Ectodermal cell (in vitro differentiated cells): ENCODE results near the gene CD93.

Source experiments
- H3K27ac ChIP-seq: 2 replicates; pipeline ENCODE4 v1.7.0; 2013; ENCODE audit warnings: mild to moderate bottlenecking, low read depth, low read length; ENCODE audit not compliant: insufficient read depth, poor library complexity, severe bottlenecking
- H3K27me3 ChIP-seq: 2 replicates; pipeline ENCODE4 v1.7.0; 2013; ENCODE audit warnings: mild to moderate bottlenecking, low read length; ENCODE audit not compliant: insufficient read depth, control insufficient read depth, poor library complexity, severe bottlenecking
- H3K36me3 ChIP-seq: one replicate; pipeline ENCODE4 v1.7.0; 2013; ENCODE audit warnings: low read length; ENCODE audit not compliant: control insufficient read depth, insufficient read depth
- H3K4me1 ChIP-seq: one replicate; pipeline ENCODE4 v1.7.0; 2013; ENCODE audit warnings: low read length; ENCODE audit not compliant: control insufficient read depth, insufficient read depth
- H3K4me3 ChIP-seq: 2 replicates; pipeline ENCODE4 v1.7.0; 2013; ENCODE audit warnings: low read depth, low read length, control low read depth; ENCODE audit not compliant: insufficient read depth
- H3K9me3 ChIP-seq: 2 replicates; pipeline ENCODE4 v1.7.0; 2013; ENCODE audit warnings: mild to moderate bottlenecking, low read length, moderate library complexity; ENCODE audit not compliant: control insufficient read depth
- WGBS, 2 experiments: methylation state at CpG; one replicate each; pipeline ENCODE4 v1.1.7; 2013; ENCODE audit warnings: missing lambda C conversion rate in 2 of 2; 5-methylcytosine and 5-hydroxymethylcytosine counted together

Gene CD93

DNA sequence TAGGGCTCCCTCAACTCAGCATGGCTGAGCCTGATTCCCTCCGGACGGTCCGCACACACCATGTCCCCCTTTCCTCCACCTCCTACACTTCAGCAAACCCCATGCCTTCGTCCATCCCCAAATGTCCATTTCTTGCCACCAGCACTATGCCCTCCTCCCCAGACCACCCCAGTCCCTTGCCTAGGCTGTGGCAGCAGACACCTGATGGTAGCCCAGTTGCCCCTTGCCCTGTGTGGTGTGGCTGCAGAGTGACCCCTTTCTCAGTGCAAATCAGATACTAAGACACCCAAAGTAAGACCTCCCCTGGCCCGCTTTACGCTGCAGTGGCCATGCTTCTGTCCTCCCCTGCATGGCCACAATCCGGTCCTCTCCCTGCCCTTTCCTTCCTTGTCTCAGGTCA lies 34.1 kb upstream of the CD93 start:
- H3K27ac ChIP-seq: no peak overlapping the region
- H3K4me1 ChIP-seq: no peaks in the 10 kb centered on the region
- H3K4me3 ChIP-seq: no peak overlapping the region
- H3K36me3 ChIP-seq: no peaks in the 10 kb centered on the region
- WGBS, 2 experiments: 92 to 97% methylated on average over 5 to 6 of the region's 7 CpGs
- no peaks in the 10 kb centered on the region for H3K9me3 ChIP-seq
- no peaks in the 10 kb centered on the region for H3K27me3 ChIP-seq

DNA sequence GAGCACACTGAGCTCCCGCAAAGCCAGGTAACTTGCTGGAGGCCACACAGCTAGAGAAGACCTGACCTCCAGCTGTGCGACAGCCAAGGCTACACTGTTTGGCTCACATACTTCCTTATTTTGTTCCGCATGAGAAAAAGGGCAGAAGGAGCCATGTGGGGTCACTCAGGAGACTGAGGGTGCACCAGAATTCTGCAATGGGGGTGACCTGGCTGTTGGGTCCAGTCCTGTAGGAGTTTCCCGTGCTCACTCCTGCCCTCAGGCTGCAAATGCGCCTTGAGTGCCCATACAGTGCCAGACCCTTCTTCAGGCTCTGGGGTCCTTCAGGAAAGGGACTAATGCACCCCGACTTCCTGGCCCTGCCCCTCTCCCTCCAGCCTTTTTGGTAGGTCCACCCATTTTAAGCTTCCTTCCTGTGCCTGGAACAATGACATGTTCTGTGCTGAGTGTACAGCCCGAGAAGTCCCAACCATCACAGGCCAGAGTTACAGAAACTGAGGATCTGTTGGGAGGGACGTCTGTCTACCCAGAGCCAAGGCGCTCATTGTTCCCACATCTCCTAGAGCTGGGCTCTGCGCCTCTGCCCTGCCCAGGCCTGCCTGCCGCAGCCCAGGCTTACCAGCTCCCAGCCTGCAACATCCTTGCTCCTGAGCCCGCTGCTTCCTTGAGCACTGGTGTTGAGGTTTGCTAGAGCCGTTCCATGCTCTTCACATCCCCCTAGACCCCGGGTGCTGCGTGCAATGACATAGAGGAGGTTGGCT lies 33.5 kb upstream of the CD93 start:
- H3K4me1 ChIP-seq: no peaks in the 10 kb centered on the region
- no peak overlapping the region for H3K27ac ChIP-seq
- 95 to 96% methylated on average over 15 of the region's 15 CpGs for WGBS, 2 experiments
- H3K27me3 ChIP-seq: no peaks in the 10 kb centered on the region
- no peaks in the 10 kb centered on the region for H3K36me3 ChIP-seq
- no peaks in the 10 kb centered on the region for H3K9me3 ChIP-seq
- H3K4me3 ChIP-seq: no peak overlapping the region

DNA sequence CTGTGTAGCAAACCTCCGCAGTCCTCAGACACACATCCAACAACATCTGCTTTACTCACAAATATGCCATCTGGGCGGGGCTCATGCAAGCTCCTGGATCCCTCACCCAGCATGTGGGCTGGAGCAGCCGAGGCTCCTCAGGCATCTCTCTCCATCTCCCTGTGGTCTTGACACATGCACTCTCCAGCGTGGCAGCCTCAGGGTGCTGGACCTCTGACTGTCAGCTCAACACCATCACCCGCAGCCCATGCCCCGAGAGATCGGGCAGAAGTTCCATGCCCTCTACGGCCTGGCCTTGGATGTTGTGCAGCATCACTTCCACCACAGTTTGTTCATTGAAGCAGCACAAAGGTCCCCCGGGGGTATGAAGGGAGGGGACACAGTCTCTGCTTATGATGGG lies 32.6 kb upstream of the CD93 start:
- WGBS, 2 experiments: 92% methylated on average over 9 of the region's 9 CpGs
- Histone ChIP-seq H3K27me3 (no peaks in the 10 kb centered on the region), H3K4me3 (no peak overlapping the region)

GRCh38 chr20:23118144-23118543 lies 32.0 kb upstream of the CD93 start:
- H3K4me1 ChIP-seq: no peaks in the 10 kb centered on the region
- H3K27ac ChIP-seq: no peak overlapping the region
- no peak overlapping the region for H3K4me3 ChIP-seq
- WGBS, 2 experiments: 84 to 87% methylated on average over 8 of the region's 8 CpGs
- no peaks in the 10 kb centered on the region for H3K27me3 ChIP-seq
- H3K9me3 ChIP-seq: no peaks in the 10 kb centered on the region
- no peaks in the 10 kb centered on the region for H3K36me3 ChIP-seq

More for the DNA sequence above, 32.6 kb upstream of the CD93 start:
- Histone ChIP-seq H3K9me3 (no peaks in the 10 kb centered on the region), H3K4me1 (no peaks in the 10 kb centered on the region), H3K27ac (no peak overlapping the region), H3K36me3 (no peaks in the 10 kb centered on the region)

GRCh38 chr20:23117738-23118137 lies 31.6 kb upstream of the CD93 start:
- H3K36me3 ChIP-seq: no peaks in the 10 kb centered on the region
- no peaks in the 10 kb centered on the region for H3K9me3 ChIP-seq
- H3K4me1 ChIP-seq: no peaks in the 10 kb centered on the region
- no peak overlapping the region for H3K27ac ChIP-seq
- H3K27me3 ChIP-seq: no peaks in the 10 kb centered on the region
- WGBS, 2 experiments: 93 to 94% methylated on average over 8 of the region's 8 CpGs
- H3K4me3 ChIP-seq: no peak overlapping the region

GRCh38 chr20:23116311-23117089 lies 30.4 kb upstream of the CD93 start:
- no peaks in the 10 kb centered on the region for H3K36me3 ChIP-seq
- H3K27me3 ChIP-seq: no peaks in the 10 kb centered on the region
- 81 to 84% methylated on average over 10 of the region's 10 CpGs for WGBS, 2 experiments
- no peaks in the 10 kb centered on the region for H3K4me1 ChIP-seq
- no peaks in the 10 kb centered on the region for H3K9me3 ChIP-seq
- H3K4me3 ChIP-seq: no peak overlapping the region
- no peak overlapping the region for H3K27ac ChIP-seq

GRCh38 chr20:23115822-23116221 lies 29.7 kb upstream of the CD93 start:
- H3K27ac ChIP-seq: no peak overlapping the region
- 92 to 94% methylated on average over 3 of the region's 3 CpGs for WGBS, 2 experiments

GRCh38 chr20:23114448-23115082 lies 28.4 kb upstream of the CD93 start:
- no peaks in the 10 kb centered on the region for H3K27me3 ChIP-seq
- 84 to 86% methylated on average over 8 of the region's 8 CpGs for WGBS, 2 experiments
- no peaks in the 10 kb centered on the region for H3K9me3 ChIP-seq
- no peak overlapping the region for H3K27ac ChIP-seq
- no peaks in the 10 kb centered on the region for H3K36me3 ChIP-seq
- no peaks in the 10 kb centered on the region for H3K4me1 ChIP-seq
- H3K4me3 ChIP-seq: no peak overlapping the region

More at GRCh38 chr20:23115822-23116221, 29.7 kb upstream of the CD93 start:
- Histone ChIP-seq H3K27me3 (no peaks in the 10 kb centered on the region), H3K4me3 (no peak overlapping the region), H3K4me1 (no peaks in the 10 kb centered on the region), H3K36me3 (no peaks in the 10 kb centered on the region), H3K9me3 (no peaks in the 10 kb centered on the region)

- H3K27me3 ChIP-seq: no peaks in the 10 kb centered on the region
- no peaks in the 10 kb centered on the region for H3K9me3 ChIP-seq
- H3K4me1 ChIP-seq: no peaks in the 10 kb centered on the region
- H3K27ac ChIP-seq: no peak overlapping the region
- WGBS, 2 experiments: 91 to 94% methylated on average over 2 of the region's 2 CpGs
- H3K36me3 ChIP-seq: no peaks in the 10 kb centered on the region
- H3K4me3 ChIP-seq: no peak overlapping the region
Observed at GRCh38 chr20:23114018-23114417, 27.9 kb upstream of the CD93 start.

- whole genome bisulfite sequencing, 2 experiments: 83 to 92% methylated on average over 1 of the region's 1 CpG
- no peak overlapping the region for H3K27ac ChIP-seq
- H3K36me3 ChIP-seq: no peaks in the 10 kb centered on the region
- no peaks in the 10 kb centered on the region for H3K9me3 ChIP-seq
- H3K27me3 ChIP-seq: no peaks in the 10 kb centered on the region
- no peak overlapping the region for H3K4me3 ChIP-seq
- H3K4me1 ChIP-seq: no peaks in the 10 kb centered on the region
Observed at GRCh38 chr20:23112595-23112994, 26.5 kb upstream of the CD93 start.
